Fibroblast of skin of right biceps (primary cell): ENCODE results near the gene PTGIS.
A peak's percentile ranks its signal among the peaks of the same experiment; 100 is the strongest.

ENCODE experiments used
- DNase-seq: peaks from one replicate; pipeline ENCODE4 v3.0.0-alpha.2; 2013

The PTGIS gene

DNA sequence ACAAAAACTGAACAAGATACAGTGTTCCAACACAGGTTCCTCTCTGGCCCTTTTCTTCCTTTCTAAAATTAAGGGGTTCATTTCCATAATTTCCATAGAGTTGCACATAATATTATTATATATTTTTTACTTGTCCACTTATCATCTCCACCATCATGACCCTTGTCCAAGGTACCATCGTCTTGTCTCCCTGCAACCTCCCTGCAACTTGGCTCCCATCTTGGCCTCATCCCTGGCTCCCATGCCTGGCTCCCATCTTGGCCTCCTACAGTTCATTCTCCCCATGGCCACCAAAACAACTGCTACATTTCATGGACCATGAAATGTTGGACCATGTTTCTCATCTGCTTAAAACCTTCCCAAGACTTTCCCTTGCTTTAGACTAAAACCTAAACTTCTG lies 82.4 kb downstream of the PTGIS start:
- DNase-seq: no peak

DNA sequence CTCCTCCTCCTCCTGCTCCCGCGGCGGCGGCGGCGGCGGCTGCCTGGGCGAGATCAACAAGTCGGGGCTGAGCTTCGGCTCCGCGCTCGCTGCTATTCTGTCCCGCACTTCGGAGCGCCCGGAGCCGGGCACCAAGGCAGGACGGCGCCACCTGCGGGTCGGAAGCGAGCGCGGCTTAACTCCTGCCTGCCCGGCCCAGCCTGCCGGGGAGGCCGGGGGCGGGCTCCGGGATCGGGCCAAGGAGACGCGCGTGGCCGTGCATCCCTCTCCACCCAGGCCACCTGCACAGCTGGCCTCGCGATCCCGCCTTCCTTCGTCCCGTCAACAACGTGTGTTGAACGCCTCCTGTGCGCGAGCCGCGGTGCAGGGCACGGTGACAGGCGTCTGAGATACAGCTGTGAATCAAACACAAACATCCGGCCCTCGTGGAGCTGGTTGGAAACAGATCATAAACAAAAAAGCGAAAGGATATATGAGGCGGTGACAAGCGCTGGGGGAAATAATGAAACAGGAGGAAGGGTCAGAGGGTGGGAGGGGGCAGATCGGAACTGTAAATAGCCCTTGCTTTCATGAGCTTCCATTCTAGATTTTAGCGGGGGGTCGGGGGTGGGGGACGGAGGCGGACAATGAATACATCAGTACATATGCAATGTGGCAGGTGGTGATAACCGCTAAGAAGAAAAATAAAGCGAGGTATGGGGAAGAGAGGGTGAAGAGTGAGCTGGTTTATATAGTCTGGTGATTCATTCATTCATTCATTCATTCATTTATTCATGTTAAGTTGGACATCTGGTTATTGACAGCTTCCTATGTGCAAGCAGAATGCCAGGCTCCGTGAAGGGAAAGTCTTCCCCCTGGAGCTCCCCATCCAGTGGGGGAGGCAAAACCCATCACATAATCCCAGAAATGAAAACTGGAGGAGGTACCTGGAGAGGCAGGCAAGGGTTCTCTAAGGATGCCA lies 83.5 kb downstream of the PTGIS start:
- peak; percentile 68 for DNase-seq

DNA sequence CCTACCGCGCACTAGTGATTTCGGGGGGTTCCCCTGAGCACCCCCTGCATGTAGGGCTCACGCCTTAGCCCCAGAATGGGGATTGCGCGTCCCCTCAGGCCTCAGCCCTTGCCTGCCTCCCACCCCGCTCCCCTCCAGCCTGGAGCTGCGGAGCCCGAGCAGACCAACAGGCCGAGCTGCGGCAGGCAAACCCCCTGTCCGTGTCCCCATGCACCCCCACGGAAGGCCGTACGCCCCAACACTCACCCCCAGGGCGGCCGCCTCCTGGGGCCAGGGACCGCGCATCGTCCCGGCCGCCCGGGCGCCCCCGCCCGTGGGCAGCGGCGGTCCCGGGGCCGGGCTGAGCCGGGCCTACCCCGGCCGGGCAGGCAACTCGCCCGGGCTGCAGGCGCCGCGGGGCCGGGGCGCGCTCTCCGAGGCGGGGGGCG lies 84.2 kb downstream of the PTGIS start:
- DNase-seq: no peak

DNA sequence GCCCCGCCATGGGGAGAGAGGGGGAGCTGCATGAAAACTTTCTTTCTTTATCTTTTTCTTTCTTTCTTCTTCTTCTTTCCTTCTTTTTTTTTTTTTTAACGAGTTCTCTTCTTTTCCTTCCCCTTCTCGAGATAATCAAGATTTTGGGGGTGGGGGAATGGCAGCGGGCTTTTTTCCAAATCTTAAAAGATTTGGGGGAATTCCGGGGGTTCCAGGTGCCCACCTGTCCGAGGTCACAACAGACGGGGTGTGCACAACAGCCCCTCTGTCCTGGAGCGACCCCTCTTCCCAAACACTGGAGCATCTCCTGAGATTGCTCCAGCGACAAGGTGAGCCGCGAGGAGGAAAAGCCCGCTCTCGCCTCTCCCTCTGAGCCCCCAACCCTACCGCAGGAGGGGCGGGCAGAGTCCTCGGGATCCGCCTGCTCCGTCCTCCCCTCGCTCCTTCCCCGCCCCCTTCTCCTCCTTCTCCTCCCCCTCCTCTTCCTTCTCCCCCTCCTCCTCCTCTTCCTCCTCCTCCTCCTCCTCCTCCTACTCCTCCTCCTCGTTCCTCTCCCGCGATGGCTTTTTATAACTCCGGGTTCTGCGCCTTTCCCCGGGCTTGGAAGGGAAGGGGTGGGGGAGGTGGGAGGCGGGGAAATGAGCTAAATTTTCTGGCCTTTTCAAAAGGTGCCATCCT lies 84.8 kb downstream of the PTGIS start:
- DNase-seq: no peak

DNA sequence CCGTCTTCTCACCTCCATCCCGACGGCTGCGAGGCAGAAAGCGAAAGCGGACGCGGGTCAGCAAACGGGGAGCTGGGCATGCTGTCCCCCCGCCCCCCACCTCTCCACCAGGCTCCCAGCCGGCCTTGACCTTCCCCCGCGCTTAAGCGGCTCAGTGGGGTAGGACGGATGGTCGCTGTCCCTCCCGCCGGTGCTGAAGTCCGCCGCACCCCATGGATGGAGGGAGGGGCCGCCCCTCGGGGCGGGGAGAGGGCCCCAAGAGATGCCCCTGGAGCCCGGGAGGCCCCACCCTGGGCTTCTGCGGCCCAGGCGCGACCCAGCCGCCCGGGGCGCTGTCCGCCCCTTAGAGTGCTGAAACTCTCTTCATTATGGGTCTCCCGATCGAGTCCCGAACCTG lies 85.3 kb downstream of the PTGIS start, which contains the start of gene KCNB1:
KCNB1 (minus strand) TSS at position 48 of the 397 bp plus-strand sequence. CDS start 188 bp downstream, outside the sequence.
- DNase-seq: peak; percentile 63

DNA sequence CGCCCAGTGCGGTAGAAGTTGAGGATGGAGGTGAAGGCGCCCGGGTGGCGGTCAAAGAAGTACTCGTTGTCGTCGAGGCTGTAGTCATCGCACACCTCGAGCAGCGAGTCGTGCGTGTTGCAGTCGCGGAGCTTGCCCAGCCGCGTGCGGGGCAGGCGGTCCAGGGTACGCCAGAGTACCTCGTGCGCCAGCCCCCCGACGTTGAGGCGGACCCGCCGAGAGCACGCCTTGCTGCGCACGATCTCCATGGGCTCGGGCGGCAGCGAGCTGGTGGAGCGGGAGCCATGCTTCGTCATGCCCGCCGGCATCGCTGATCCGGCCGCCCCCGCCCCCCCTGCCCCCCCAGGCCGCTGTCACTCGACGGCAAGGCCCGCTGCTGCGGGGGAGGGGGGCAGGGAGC lies 85.8 kb downstream of the PTGIS start:
- no peak for DNase-seq

DNA sequence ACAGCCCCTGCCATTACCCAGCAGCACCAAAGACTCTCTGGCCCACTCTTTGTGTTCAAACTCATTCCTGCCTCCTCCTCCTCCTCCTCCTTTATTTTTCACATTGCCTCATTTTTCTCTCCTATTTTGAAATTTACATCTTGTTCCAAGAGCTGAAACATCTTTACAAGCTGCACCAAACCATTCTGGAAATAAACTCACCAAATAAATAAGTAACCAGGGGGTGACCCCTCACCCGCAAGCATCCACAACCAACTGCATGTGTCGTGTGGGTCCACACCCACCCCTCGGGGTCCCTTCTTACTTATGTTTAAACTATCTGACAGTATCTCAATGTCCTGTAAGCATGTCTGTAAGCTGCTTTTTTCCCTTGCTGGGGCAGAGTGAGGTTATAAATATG lies 86.8 kb downstream of the PTGIS start:
- no peak for DNase-seq

DNA sequence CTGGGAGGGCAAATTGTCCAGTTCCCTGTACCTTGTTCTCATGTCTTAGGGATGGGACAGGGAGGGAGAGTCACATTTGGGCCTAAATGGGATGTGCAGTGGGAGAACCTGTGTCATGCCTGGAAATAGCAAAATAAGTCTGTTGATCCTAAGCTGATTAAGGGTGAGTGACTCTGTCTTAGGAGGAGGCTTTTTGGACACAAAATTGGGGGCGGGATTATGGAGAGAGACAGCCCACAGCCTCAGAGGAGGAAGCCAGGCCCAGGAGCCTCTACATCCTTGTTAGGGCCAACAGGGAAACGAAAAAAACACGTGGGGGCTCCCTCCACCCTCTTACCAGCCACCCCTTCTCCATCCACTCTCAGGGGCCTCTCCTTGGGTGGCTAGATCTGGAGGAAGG lies 87.7 kb downstream of the PTGIS start:
- no peak for DNase-seq

DNA sequence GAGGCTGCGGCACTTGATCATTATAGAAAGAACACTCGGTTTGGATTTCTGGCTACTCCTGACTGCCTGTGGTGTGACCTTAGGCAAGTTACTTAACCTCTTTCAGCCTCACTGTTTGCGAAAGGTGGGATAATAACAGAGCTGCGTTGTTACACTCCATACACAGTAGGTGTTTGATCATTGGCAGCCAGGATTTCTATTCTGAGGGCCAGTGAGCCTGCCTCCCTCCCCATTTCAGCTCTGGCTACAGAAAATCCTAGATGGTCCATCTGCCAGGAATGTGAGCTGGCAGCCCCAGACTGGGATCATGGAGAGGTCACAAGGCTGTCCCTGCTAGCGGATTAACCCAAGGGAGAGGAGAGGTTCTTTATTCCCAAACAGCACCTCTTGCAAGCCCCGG lies 88.2 kb downstream of the PTGIS start:
- DNase-seq: no peak

DNA sequence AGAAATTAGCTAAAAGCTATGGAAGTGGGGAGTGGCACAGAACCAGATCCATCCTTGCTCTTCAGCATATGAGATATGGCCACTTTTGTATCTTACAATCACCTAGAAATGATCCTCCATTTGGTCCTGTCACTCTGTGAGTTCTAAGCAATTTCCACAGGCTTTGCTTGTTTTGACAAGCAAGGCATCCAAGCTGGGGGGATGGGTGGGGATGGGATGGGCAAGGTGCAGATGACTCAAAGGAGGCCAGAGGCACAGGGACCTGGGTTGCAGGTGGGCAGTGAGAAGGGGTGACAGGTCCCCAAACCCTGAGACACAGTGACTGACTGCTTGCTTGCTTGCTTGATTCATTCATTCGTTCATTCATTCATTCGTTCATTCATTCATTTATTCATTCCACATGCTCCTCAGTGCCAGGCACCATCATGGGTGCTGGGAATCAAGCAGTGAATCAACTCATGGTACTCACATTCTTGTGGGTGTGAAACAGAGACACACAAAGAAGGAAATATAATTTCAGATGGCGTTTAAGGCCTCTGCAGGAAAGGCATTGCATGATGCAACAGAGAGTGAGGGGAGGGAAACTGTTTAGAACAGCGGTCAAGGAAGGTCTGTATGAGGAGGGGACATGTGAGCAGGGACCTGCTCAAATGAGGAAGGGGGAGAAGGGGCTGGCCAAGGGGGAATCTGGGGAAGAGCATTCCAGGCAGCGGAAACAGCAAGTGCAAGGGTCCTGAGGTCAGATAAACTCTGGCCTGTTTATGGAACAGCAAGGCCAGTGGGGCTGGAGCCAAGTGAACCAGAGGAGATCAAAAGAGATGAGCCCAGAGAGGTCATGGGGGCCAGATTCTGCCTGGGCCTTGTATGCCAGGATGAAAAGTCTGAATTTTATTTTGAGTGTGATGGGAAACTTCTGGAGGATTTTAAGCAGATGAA lies 88.9 kb downstream of the PTGIS start:
- no peak for DNase-seq

DNA sequence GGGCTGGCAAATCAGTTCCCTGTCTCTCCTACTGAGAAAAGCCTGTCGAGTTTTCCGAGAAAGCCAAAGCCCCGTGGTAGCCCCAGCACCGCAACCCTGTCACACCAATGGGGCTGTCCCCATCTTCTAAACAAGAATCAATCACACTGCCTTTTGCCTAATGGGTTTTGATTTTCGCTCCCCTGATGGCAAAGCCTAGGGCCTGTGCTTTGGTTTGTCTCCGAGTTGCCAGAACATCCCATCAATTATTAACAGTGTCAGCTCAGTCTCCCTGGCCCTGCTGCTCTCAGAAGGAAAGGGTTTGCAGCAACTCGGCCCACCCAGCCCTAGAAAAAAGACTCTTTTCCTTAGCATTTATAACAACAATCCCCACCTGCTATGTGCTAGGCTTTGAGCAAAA lies 89.7 kb downstream of the PTGIS start:
- DNase-seq: no peak

DNA sequence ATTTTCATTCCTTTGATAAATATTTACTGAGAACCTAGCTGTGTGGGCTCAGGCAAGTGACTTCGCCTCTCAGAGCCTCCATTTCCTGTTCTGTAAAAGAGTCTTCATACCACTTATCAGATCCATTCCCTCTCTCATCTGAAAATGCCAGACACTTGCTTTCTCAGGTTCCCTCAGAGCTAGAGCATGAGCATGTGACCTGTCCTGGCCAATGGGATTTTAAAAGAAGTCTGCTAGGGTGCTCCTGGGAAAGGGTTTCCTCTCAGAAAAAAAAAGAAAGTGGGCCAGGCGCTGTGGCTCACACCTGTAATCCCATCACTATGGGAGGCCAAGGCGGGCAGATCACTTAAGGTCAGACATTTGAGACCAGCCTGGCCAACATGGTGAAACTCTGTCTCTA lies 90.7 kb downstream of the PTGIS start:
- DNase-seq: no peak

DNA sequence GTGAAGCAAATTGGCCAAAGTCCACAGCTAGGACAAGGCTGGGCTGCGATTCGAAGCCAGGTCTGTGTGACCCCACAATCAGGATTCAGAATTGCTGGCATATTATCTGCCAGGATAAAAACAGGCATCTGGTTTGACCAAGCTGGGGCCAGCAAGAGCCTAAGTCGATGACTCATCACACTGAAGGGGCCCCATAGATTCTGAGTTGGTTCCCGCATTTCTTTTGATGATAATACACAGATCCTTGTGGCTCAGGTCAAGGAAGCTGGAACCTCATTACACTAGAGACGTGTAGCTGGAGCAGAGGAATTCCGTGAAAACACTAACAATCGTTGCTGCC lies 92.0 kb downstream of the PTGIS start:
- no peak for DNase-seq

DNA sequence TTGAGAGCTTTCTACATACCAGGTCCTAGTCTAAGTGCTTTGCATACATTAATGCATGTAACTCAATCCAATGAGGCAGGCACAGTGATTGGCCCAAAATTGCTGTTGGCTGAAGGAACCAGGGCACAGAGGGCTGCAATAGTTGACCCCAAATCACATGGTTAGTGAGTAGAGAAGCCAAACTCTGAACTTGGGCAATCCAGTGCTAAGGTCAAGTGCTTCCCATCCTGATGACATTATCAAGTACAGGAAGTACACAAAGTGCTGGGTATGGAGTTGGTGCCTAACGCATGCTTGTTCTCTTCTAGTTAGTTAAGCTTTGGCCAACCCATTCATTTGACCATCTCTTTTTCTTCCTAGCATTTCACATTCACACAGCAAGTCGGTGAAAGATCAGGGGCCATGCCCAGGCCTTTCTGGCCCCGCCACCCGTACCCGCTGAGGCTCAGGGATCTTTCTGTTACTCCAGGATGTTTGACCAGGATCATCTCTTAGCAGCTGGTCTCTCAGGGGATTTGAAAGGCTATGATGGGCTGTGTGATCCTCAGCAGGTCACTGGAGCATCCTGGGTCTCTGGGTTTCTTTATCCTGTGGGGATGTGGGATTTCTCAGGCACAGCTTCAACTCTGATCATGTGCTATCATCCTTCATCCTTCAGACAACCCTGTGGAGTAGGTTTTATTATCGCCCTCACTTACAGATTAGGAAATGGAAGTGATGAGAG lies 92.5 kb downstream of the PTGIS start:
- no peak for DNase-seq

DNA sequence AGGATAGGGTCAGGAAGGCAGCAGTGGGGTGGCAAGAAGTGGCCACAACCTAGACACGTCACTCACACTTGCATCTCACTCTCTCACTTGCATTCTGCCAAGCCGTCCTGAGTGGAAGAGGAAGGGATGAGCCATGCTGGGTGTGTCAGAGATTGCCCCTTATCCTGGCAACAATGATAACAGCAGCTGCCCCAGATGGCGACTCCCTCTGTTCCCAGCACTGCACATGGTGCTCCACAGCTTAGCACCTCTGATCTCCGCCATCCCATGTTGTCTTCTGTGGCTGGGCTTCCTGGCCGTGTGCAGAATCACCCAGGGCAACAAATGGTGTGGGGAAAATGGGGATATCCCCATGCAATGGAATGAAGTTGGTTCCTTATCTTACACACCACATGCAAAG lies 96.5 kb downstream of the PTGIS start:
- no peak for DNase-seq

DNA sequence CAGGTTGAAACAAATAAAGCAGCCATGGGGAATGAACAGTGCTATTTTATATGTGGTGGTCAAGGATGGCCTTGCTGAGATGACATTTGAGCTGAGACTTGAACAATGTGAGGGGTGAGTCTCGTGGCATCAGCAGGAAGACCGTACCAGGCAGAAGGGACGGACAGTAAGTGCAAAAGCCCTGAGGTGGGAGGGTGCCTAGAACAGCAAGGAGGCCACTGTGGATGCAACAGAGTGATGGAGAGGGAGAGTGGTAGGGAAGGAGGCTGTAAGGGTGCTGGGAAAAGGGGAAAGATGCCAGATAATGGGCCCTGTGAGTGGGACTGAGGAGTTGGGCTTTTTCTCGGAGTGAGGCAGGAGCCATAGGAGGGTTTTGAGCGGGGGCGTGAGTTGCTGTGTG lies 97.0 kb downstream of the PTGIS start:
- no peak for DNase-seq

DNA sequence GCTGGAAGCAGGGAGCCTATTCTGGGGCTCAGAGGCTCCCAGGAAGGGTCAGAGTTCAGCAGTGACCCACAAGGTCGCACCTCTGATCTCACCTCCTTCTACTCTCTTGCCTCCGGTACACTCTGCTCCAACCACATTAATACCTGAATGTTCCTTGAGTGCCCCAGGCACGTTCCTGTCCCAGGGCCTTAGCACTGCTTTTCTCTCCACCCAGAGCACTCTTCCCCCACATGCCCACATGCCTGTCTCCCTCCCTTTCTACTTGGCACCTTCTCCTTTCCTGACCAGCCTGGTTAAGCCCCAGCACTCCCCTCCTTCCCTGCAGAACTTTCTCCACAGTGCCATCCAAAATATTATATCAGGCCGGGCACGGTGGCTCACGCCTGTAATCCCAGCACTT lies 98.9 kb downstream of the PTGIS start:
- no peak for DNase-seq

DNA sequence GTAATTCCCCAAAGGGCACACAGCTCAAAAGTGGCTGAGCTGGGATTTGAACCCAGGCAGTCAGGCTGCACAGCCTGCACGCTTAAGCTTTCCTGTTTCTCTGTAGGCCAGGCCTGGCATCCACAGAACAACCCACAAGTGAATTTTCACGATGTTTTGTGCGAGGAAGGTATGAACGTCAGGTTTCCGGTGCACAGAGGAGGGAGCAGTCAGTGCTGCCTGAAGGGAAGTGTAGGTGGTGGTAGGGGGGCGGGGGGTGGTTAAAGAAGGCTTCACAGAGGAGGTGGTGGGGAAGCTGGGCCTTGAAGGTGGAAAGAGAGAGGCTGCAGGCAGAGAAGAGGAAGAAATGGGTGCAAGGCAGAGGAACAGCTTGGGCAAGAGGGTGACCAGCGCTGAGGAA lies 99.5 kb downstream of the PTGIS start:
- DNase-seq: no peak

DNA sequence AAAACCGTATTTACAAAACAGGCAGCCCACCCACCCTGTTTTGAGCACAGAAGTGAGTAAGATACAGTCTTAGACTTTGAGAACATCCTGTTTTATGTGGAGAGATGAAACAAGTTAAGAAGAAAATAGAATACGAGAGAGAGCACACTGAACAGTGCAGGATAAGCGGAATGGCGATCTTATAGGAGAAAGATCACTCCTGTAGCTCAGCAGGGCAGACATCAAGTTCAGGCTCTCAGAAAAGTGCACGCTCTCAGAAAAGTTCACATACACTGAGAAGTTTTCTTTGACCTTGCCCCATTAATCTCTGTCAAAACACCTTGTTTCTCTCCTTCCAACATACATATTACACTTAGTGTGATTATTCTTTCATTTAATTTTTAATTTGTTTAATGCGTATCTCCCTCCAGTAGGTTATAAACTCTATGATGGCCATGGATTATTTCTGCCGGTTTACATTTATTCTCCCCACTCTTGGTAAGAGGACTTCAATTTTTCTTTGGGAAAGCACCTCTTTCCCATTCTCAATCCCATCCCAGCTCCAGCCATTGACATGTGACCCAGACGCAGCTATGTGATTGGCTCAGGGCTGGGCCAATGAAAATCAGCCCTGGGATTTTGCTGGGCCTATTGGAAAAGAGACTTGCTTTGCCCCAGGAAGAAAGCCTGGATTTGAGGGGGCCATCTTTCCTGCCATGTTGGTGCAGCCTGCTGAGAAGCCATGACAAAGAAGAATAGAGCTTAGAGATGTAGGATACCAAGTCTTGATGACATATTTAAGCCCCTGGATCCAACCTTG lies 101.6 kb downstream of the PTGIS start:
- no peak for DNase-seq

DNA sequence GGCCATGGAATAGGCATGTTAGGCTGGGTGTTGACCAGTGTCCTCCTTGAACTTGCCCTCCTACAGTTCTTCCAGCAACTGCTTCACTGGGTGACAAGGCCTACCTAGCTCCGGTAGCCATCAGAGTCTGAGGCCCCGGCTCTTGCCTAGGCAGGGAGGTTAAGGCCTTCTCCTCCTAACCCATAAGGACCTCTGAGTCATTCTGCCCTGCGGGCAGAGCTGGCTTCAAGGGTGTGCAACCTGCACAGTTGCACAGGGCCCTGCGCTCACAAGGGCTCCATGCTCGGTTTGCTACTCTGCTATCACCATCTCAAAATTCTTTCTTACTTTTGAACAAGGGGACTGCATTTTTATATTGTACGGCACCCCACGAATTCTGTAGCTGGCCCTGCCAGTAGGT lies 103.4 kb downstream of the PTGIS start:
- no peak for DNase-seq

DNA sequence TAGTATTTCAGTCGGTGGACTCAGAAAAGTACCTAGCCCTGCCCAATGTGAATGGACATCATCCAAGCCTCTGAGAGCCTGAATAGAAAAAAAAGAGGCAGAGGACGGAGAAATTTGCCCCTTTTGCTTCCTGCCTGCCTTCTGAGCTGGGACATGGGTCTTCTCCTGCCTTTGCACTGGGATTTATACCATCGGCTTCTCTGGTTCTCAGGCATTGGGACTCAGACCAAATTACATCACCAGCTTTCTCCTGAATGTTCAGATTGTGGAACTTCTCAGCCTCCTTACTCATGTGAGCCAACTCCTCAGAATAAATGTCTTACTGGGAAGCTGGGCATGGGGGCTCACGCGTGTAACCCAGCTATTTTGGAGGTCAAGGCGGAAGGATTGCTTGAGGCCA lies 105.3 kb downstream of the PTGIS start:
- no peak for DNase-seq
